ENCODE data around the gene NKAIN2.

NKAIN2 gene

GRCh38 chr6:123810214-123810613, 6.5 kb downstream of the NKAIN2 start:
- DNase-seq: no peak

DNA sequence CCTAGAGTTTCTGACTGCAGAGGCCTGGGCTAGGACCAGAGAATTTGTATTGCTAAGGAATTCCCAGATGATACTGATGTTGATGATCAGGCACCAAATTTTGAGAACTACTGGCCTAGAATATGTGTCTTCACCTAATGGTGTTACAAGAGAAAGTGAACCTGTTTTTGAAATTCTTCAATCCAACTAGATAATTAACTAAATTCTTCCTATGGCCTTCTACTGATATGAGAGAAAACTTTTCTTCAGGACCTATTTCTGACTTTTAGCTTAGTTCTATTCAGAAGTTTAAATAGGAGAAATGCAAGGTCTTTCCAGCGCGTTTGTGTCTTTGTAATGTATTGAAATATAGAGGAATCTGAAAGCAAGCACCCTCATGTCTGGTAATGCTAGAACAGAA, 7.3 kb downstream of the NKAIN2 start:
- DNase-seq: no peak

DNA sequence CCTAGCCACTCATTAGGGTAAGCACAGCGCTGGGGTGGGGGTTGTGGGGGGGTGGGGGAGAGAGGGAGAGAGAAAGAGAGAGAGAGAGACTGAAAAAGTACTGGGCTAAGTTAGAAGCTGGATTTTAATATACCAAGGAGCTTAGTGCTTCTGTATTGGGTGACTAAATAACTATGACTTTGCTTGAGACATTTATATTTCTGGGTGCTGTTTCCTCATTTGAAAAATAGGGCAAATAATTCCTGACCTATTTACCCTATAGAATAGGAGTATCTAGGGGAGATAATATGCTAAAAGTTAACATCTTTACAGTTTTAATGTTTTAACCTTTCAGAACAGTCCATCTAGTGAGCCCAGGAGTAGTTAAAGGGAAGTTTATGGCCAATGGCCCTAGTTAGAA, 7.7 kb downstream of the NKAIN2 start:
- no peak for DNase-seq

DNA sequence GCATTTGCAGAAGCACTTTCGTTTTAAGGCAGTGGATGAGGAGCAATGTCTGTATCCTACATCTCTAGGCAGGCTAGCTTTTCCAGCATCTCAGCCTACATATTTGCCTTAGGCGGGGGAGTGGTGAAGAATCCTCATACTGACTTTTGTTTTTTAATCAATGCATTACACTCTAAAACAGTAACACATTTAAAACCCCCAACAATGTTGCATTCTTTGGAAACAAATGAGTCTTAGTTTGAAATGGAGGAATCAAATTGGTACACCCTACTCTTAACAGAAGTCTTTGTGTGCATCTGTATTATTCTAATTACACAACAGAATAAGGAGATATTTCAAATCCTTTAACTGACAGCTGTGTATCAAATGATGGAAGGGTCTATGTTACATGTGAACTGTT, 9.0 kb downstream of the NKAIN2 start:
- no peak for DNase-seq

- no peak for DNase-seq
Measured at GRCh38 chr6:123821112-123821511, 17.4 kb downstream of the NKAIN2 start.

GRCh38 chr6:123829302-123829953, 25.8 kb downstream of the NKAIN2 start:
- no peak for DNase-seq

GRCh38 chr6:123830120-123830519, 26.5 kb downstream of the NKAIN2 start:
- DNase-seq: no peak

- DNase-seq: no peak
Measured at GRCh38 chr6:123838505-123839234, 35.0 kb downstream of the NKAIN2 start.

- no peak for DNase-seq
Measured at GRCh38 chr6:123841067-123841896, 37.6 kb downstream of the NKAIN2 start.

DNA sequence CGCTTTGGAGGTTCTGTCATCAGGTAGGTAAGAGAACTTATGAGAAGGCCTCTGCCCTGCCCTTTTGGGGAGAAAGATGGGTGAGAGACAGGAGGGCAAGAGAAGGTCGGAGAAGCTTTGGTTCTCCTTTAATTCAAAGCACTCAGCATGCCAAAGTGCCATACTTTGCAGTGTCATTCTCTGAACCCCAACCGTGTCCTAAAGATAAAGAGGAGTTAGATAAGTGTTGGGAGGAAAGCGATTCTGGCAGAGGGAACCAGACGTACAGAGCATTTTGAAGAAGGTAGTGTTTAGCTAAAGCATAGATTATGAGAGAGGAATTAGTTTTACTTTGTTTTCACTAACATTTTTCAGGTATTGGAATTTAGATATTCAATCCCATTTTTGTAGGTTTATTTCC, 40.3 kb downstream of the NKAIN2 start:
- no peak for DNase-seq

DNA sequence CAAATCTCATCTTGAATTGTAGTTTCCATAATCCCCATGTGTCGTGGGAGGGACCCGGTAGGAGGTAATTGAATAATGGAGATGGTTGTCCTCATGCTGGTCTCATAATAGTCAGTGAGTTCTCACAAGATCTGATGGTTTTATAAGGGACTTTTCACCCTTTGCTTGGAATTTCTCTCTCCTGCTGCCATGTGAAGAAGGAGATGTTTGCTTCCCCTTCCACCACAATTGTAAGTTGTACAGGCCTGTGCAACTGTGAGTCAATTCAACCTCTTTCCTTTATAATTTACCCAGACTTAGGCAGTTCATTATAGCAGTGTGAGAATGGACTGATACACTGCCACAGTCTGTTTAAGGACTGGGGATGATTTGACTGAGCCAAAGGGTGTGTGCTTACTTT, 44.7 kb downstream of the NKAIN2 start:
- DNase-seq: no peak

GRCh38 chr6:123849406-123849805, 45.7 kb downstream of the NKAIN2 start:
- no peak for DNase-seq

- DNase-seq: no peak
Measured at GRCh38 chr6:123850555-123850954, 46.9 kb downstream of the NKAIN2 start.

GRCh38 chr6:123854201-123854600, 50.5 kb downstream of the NKAIN2 start:
- no peak for DNase-seq

- DNase-seq: no peak
Measured at GRCh38 chr6:123855506-123855905, 51.8 kb downstream of the NKAIN2 start.

- DNase-seq: no peak
Measured at GRCh38 chr6:123859291-123859690, 55.6 kb downstream of the NKAIN2 start.

DNA sequence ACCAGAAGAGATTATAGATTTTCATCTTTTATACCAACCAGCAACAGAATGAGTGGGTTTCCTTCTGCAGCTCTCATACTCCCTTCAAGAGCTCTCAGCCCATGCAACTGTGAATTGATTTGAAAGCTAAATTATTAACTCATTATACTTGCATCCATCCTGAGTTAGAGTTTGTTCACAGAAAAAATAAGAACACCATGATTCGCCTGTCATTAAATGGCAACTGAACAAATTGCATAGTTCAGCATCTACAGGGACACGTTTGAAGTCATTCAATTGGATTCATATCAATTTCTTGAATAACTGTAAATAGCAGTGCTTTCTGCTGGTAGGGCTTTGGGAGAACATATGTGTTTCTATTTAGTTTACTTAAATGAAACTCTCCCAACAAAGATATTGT, 65.7 kb downstream of the NKAIN2 start:
- DNase-seq: no peak

- no peak for DNase-seq
Measured at GRCh38 chr6:123873974-123874373, 70.3 kb downstream of the NKAIN2 start.

GRCh38 chr6:123875784-123876183, 72.1 kb downstream of the NKAIN2 start:
- DNase-seq: no peak

- DNase-seq: no peak
Measured at GRCh38 chr6:123879749-123880148, 76.1 kb downstream of the NKAIN2 start.

DNA sequence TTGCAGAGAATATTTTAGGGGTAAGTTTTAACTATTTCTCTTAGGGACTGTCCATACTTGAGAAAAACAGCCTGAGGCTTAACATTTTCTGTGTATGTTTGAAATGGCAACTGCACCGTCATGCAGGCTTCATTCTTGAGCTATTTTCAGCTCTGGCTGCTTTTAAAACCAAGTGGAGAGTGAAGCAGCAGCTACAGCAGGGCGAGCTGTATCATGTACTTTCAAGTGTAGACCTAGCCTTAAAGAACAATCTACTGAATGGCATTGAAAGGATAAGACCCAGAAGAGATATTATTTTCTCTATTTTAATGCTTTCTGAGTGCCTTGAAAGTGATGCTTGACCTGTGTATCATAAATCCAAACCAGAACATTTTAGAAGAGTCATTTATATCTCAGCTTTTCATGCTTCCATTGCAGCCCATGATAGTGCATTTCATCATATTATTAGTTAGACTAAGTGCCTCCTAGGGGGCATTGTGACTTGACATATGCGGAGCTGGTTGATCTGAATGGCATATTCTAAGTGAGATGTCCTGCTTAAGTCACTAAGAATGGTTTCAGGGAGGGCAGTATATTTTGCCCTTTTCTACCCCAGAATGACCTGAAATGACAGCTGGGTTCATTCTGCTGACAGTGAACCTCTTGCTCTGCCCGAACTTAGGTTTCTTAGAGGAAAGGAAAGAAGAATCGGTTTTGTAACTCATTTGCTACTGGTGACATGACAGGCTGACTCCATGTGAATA, 85.3 kb downstream of the NKAIN2 start:
- DNase-seq: no peak

GRCh38 chr6:123895346-123895745, 91.7 kb downstream of the NKAIN2 start:
- DNase-seq: no peak

DNA sequence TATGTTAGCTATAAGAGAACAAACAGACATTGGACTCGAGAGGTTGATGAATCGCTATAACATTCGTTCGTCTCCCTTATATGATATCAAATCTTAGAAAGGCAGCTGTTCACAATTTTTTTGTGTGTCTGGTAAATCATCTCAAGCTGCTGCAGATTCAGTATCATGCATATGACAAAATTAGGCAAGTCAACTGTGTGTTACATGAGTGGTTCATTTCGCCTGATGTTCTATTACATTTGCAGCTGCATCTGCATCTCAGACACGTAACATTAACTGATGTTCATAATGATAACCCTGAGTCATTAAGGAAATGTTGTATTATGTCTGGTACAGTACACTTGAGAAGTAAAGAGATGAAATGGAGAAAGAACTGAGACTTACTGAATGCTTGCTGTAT, 92.1 kb downstream of the NKAIN2 start:
- no peak for DNase-seq

Measured in Kasumi-1 (cell line).